Activated gamma-delta T cell treated with Interleukin-2 at 50 U/mL for 16 hours (primary cell): Measurements from ENCODE around the gene ISM1.

Experiments used
- DNase-seq: peaks from one replicate; pipeline ENCODE4 v3.0.0-alpha.2; 2020

The ISM1 gene

DNA sequence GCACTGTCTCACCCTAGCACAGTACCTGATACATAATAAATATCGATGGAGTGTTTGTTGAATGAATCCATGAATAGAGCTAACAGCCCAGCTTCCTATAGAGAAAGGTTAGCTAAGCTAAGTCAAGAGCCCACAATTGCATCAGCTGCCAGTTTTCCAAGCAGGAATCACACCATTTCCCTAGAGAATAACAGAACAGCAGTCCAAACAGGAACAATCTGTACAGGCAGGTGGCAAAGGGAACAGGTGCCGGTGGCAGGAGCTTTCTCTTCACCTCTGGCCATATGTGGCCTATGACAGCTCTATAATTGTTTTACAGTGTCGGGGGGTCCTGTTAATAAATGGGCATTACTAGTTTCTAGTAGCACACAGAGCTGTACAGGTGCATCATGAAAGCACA, 38.8 kb downstream of the ISM1 start:
- no peak for DNase-seq

DNA sequence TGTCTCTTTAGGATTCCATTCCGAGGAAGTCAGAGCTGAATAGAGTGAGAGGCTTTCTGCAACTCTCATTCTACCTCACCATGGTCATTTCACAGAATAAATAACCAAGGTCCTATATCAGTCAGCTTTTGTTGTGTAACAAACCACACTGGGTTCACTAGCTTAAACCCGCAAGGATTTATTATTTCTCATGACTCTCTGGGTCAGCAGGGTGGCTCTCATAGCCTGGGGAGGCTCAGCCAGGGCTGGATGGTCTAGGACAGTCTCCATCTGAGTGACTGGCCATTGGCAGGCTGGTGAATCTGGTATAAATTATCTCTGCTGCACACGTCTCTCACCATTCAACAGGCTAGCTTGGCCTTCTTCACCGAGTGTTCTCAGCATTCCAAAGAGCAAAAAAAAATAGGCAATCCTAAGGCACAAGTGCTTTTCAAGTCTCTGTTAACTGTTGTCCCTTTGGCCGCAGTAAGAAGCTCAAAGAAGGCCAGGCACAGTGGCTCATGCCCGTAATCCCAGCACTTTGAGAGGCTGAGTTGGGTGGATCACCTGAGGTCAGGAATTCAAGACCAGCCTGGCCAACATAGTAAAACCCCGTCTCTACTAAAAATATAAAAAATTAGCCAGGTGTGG, 39.7 kb downstream of the ISM1 start:
- no peak for DNase-seq

DNA sequence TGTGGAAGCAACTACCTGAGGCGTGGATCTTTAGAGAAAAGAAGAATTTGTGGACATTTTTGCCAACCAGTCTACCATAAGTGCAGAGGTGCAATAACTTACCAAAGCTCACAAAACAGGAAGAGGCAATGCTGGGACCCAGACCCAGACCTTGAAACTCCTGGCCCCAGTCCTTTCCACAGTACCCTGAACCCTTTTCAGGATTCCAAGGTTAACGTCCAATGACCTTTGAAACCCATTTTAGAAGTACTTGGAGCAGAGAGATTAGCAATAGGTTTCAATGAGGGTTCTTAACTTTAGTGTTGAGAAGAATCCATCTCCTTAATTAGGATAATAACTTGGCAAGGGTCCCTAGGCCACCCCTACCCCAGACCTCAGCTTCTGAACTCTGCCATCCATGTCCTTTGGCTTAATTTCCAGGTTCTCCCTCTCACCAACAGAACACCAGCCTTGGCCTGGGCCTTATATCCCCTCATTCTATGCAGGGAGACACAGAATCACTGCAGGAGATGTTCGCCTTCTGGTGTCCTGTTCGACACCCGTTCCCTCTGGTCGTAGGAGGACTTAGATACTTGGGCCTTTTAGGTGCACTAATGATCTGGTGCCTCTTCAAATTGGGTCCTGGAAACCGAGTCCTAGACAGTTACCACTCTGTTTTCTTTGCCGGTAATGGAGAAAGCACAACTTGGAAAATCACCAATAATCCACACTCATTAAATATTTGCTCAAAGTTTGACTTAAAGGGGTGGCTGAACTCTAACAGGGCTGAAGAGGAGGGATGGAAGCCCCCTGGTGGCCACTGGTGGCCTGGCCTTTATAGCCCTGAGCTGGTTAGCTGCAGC, 40.6 kb downstream of the ISM1 start:
- peak; percentile 49 for DNase-seq

DNA sequence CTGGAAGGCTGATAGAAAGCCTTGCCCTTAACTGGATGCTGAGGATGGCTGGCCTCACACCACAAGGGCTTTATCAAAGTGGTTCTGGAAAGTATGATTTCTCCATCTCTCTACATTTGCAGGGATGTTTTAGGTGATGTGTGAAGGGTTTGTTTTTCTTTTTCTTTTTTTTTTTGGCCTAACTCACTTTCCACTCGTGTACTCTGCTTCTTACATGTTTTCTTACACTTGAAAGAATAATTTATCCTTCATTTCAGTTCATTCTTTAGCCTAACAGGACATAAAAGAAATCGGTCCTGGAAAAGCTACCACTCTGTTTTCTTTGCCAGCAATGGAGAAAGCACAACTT, 41.2 kb downstream of the ISM1 start:
- DNase-seq: no peak

DNA sequence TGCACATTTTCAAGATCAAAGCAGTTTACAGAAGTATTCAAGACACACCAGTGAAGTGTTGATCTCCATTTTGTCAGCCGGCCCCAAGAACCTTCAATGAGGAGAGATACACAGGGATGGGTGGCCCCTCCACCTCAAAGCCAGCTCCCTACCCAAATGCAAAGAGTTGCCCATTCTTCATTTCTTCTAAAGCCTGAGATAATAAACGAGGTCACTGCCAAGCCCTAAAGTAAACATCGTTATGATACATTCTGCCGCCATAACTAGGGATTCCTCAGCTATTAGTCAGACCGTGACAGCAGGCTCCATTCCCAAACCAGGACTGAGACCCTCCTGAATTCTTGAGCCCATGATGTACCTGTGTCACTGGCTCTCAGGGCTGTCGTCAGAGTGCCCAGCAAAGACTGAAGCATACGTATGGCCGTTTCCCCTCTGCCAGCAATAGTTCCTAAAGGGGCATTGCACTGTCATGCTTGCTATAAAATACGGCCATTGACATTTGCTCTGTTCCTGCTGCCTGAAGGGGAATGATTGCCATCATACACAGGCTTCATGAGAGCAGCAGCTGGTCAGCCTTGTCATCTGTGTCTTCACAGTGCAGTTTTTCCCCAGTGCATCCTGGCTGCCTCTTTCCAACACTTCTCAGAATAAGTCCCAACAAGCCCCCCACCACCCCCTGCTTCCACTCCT, 41.7 kb downstream of the ISM1 start:
- DNase-seq: no peak

DNA sequence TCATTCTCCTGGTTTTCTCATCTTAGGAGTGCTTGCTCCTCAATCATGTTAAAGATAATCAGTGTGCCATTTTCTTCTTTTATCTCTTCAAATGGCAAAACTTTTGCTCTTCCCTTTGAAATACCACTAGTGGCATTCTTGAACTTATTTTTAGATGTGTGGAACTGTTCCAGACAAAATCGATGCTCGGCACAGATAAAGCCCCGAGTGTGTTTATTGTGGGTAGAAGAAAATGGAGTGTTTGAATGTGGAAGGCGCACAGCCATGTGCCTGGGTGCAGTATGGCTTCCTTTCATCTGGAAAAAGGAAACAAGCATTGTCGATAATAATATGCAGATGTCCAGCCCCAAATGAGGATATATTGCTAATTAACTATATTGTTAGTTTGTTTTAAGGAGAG, 42.4 kb downstream of the ISM1 start:
- DNase-seq: no peak

DNA sequence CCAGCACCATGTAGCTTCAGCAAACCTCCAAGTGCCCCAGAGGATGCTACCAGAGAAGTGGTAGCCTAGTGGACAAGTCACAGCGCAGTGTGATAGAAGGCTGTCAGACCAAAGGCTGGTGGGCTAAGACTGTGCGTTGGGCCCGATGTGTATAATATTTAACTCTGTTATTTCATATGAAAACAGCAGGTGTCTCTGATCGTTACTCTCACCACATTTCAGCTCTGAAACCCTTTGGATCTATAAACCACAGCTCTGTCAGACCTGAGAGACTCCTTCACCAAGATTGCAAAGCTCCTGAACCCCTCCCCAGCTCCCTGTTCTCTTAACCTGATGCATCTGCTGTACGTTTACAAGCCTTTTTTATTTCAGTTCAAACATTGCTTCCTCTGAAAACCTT, 43.8 kb downstream of the ISM1 start:
- DNase-seq: no peak

DNA sequence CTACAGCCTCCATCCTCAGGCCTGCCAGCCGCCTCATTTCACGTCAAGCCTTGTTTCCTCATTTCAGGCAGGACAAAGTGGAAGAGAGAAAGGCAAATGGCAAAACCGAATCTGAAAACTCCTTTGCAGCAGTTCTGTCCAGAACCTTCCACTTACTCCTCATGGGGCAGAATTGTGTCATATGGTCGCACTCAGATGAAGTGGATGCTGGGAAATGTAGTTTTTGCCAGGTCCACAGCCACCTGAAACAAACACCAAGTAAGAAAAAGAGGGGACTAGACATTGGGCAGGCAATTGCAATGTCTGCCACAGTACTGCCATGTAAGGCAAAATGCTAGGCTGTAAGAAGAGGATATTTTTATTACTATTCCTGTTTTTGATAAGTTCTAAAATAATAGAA, 44.9 kb downstream of the ISM1 start:
- DNase-seq: no peak

DNA sequence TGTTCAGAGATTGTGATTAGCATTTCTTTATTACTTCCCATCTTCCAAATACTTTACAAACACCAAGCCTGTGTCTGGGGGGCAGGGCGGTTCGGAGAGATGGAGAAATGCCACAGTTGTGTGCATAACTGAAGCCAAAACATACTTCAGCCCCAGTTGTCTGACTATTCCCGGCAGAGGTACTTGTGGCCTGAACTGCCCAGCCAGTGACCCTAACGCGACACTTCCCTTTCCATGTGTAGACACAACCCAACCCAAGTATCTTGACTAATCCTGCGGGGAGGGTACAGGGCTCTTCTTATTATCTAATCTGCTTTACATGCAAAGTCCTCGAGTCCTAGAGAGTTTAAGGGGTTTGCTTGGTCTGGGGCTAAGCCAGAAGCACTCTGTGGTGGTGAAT, 46.2 kb downstream of the ISM1 start:
- no peak for DNase-seq

DNA sequence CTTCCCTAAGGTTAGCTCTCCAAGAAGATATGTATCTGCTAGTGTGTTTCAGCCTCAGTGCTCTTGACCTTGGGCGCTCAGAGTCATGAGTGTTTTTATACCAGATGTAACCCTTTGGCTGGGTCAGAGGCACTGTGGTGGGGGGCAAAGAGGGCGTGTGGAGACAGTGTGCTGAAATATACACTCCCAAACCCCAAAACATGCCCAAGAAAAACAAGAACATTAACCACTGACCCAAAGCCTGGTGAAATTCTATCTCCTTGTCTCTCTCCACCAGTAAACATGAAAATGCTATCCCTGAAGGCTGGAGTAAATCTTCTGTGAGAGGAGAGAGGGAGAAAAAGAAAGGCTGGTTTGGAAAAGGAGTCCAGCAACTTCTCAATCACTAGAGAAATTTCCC, 47.9 kb downstream of the ISM1 start:
- no peak for DNase-seq

DNA sequence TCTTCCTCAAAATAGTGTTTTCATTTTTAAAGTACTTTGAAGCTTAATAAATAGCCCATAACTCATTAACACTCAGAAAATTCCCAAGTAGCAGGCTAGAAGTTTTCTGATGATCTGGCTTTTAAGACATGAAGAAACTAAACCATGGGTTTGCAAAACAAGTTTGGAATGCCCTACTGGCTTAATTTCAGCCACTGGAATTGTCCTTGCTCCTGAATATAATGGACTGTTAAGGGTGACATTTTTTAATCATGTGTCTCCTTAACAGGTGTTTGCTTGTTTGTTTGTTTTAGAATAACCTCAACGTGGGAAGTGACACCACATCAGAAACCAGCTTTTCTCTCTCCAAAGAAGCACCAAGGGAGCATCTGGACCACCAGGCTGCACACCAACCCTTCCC, 49.1 kb downstream of the ISM1 start:
- no peak for DNase-seq

DNA sequence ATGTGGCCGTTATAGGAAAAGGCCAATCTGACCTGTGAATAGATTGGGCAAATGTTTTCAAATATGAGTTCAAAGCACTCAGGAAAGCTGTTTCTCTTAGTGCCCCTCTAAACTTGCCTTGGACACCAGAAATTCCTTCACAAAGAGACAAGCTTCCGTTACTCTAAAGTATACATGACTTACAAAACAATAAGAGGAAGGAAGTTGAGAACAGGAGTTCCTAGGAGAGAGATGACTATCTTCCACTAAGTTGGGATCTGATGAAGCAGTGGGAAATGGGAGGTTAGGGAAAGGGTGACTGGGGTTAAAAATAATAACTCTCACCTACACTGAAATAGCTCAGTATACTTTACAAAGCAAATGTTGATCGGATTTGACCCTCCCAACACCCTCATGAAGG, 50.0 kb downstream of the ISM1 start:
- no peak for DNase-seq

DNA sequence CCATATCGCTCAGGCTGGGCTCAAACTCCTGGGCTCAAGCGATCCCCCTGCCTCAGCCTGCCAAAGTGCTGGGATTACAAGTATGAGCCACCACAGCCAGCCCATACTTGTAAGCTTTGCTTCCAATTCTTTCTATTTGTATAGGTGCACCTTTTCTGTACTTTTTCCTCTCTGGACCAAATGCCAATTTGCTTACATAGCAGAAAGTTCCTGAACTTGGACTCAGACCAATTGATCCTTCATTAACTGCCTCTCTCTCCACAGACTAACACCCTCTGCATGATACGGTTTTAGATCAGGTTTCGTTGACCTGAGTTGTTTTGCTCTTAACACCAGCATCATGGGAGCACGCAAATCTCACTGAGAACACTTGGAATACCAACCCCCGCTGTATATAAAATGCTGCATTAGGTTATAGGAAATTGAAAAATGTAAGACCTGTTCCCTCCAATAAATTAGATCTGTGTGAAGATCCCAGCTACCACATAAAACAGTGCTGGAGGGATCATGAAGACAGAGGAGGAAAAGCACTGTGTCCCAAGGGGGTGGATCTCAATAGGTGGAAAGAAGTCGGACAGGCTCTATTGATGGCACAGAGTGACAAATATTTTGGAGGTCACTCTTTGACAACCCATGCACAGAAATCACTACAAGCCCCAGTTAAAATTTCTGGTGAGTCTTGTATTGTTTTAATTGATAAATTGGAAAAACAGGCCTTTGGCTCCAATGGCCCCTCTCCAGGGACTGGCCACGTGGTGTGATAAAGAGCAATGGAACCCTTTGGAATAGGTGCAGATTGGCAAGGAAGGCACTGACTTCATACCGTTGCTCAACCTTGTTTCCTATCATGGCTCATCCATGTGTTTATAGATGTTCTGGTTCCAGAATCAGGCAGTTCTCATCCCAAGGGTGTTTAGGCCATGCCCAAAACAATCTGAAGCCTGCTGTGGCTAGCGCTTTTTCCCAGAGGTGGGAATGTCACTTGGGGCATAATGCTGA, 51.2 kb downstream of the ISM1 start:
- no peak for DNase-seq

DNA sequence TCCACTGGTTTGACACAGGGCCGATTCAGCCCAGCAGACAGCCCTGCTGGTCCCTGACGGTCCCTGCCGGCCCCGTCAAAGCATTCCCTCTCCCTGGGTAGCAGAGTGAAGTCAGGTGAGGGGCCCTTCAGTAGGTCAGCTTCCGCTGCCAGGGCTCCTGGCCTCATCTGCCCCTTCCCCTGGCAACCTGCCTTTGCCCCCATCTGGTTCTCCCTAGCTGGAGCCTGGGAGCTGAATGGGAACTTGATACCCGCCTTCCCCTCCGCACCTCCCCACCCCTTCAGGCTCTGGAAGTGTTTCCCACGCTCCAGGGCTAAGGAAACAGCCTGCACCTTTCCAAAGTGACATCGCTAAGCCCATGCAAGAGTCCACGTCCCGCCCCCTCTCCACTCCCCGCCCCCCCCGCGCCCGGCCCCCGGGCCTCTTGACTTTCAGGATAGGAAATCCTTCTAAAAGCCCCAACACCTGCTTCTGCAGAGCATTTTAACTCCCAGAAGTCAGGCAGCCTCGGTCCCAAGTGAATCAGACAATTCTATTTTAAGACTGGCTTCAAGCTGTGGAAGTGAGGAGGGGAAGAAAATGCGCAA, 53.3 kb downstream of the ISM1 start:
- DNase-seq: no peak

DNA sequence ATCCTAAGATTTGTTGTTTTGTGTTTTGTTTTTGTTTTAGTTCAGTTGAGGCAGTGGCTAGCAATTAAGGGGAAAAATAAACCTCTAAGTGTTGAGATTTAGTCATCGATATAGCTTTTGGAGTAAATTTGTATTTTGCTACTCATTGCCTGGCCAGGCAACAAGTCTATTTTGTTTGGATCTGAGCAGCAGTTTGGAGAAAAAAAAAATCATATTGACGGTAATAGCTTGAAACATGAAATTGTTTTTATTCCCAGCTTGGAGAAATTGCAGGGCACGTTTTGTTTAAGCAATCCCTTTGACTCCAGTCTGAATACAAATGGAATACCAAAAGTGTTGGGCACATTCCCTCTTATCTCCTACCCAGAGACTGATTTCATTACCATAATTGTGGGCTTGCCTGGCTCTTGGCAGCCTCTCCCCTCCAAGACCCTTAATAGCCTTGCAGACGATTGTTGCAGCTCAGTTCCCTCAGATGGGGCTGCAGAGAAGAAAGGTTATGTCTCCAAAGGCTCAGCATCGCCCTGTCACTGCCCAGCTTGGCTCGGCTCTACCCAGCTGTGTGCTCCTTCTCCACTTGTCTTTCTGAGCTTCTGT, 56.0 kb downstream of the ISM1 start:
- no peak for DNase-seq

DNA sequence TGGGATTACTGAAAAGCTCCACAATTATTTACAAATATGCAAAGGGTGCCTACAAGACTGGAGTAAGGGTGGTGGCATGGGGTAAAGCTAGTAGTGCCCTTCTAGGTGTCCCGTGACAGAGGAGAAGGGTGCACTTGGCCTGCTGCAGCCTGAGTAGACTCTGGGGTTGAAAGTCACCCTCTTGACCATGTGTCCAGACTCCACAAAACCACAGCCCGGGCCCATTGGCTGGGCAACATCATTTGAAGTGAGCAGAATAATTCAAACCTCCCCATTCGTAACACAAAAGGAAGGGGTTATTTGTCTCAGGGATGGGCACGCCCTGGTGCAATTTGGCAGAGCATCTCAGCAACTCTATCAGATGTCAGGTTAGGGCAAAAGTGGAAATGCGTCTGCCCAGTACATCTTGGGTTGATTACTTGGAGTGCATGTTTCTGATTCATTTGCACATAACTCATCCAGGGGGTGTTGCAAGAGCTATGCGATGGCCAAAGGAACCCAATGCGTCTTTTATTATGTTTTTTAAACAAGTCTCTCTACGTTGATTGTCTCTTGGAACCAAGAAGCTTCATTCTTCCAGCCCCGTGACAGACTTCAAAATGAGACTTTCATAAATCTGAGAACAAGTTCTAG, 56.7 kb downstream of the ISM1 start:
- DNase-seq: no peak

DNA sequence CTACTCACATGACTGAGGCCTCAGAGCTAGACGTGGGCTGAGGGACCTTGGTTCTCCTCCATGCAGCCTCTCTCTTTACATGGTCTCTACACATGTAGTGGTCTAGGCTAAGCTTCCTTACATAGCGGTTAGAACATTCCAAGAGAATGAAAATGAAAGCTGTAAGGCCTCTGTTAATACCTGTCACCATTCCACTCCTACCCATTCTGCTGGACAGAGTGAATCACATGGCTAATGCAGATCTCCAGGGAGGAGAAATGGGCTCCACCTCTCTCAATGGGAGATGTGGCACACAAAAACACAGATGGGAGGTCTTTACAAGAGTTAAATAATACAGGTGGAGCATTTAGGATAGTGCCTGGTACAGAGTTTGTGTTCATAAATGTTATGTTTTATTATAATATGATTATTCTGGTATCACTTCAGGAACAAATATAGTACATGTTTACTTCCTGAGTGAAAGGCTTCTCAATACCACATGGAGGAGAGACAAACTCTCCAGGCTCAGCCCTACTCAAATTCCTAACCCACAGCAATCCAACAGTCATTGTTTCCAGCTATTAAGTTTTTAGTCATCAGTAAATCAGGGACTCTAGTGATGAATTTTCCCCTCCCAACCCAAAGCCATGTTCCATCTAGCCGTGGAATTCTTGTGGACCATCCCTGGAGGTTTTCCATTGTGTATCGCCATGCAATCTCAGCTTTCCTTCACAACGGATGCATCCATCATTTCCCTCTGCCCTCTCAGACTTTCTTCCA, 57.9 kb downstream of the ISM1 start:
- DNase-seq: no peak

DNA sequence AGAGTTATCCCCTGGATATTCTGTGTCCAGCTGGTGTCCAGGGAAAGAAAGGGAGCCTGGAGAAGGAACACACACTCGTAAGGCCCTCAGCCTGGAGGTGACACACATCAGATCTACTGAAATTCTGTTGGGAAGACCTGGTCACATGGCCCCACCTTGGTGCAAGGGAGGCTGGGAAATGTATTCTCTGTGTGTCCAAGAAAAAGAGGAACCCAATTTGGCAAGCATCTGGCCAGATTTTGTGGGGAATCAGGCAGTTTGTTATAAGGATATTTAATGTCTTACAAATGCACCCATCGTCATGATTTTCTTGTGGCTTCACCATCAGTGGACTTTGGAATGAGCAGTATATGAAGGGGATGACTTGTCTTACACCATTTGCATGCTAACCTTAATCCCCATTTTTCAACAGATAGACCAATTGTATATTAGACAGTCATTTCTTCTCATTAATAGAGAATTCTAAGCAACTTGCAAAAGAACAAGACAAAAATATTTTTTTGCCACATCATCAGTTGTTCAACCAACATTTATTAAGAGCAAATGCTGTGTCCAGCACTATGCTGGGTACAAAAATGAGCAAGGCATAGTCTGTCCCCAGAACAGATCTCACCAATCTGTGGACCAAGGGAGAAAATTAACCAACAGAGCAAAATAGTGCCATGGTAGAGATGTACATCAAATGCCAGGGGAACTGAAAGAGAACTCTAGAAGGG, 59.7 kb downstream of the ISM1 start:
- no peak for DNase-seq

DNA sequence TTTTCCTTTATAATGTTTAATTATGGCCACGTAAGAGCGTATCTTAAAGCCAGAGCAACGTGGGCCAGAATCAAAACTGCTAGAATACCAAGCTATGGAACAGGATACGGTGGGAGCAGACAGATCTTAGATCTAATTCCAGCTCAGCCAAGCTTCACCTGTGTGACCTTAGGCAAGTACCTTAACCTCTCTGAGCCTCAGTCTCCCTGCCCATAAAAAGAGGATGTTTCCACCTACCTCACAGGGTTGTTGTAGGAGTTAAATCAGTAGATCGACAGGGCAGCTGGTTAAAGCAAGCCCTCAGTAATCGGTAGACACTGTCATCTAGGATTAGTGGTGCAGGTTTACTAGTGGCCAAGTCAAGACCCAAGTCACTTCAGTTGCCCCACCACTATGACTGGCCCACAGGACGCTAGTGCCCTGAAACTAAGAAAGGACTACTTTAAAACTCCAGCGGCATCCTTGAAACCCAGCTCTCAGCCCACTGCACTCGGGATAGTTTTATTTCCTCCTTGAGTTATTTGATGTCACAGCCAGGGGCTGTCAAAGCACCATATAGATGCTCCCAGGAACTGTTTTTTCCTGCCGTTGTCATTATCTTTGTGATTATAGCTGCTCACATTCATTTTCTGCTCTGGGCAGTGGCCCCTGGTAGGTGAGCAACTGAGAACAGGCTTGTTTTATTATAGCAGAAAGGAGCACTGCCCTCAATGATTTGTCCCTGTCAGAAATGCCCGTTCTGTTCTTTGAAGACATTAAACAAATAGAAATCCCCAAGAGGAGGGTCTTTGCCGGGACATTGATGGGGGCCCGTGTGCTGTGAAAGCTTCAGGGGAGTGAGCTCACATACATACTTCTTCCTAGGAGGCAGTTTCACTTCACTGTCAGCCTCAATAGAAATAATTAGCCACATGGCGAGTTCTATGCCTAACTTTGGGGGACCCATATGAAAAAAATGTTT, 63.1 kb downstream of the ISM1 start:
- DNase-seq: no peak
